ENCODE results near the gene ITPRIPL1. TPM values are rescaled to one million over a fixed set of nuclear protein-coding genes. Genes with fewer than 3 reads are reported as not detected.

The ITPRIPL1 gene
- total and polyA plus RNA-seq, 2 of the 8 experiments (the other 6 are each of a cell fraction or from before 2014, with no cell fraction given): 10.6 to 16.1 TPM

- peak; percentile 72; the same call in 1 of the 2 replicates for TF ChIP-seq CREB1 (IDR thresholded peaks at IDR 0.05)
- TF ChIP-seq MAX (IDR thresholded peaks at IDR 0.05): peak; percentile 67; the same call in 1 of the 2 replicates
- TF ChIP-seq CHD1 (IDR thresholded peaks at IDR 0.05; ENCODE audit: low read depth, low read length): no peak
- no peak for TF ChIP-seq RXRA (IDR thresholded peaks at IDR 0.05; ENCODE audit: insufficient read depth, low read depth, low read length)
- TF ChIP-seq SP4 (IDR thresholded peaks at IDR 0.05; ENCODE audit: low read length): no peak
- no peak for TF ChIP-seq BCL11A (IDR thresholded peaks at IDR 0.05; ENCODE audit: low read depth in 2 of 2, low read length in 2 of 2)
- TF ChIP-seq TEAD4 (IDR thresholded peaks at IDR 0.05; ENCODE audit: low read depth, low read length): 0 out of 2 replicates have a peak, but pooled peaks have one; percentile 3
- TF ChIP-seq KDM4A (IDR thresholded peaks at IDR 0.05; ENCODE audit: low read depth, low read length, severe bottlenecking): peak; percentile 86
- TF ChIP-seq CBX8 (IDR thresholded peaks at IDR 0.05; ENCODE audit: borderline replicate concordance, low read depth, low read length): no peak
- peak; percentile 83 for TF ChIP-seq TBP (IDR thresholded peaks at IDR 0.05; ENCODE audit: low read depth, low read length)
- no peak for TF ChIP-seq TCF12 (IDR thresholded peaks at IDR 0.05; ENCODE audit: low read depth, low read length)
- no peak for TF ChIP-seq NANOG (IDR thresholded peaks at IDR 0.05; ENCODE audit: insufficient read depth, low read depth, low read length, poor library complexity, severe bottlenecking)
- TF ChIP-seq, protein P1, sequence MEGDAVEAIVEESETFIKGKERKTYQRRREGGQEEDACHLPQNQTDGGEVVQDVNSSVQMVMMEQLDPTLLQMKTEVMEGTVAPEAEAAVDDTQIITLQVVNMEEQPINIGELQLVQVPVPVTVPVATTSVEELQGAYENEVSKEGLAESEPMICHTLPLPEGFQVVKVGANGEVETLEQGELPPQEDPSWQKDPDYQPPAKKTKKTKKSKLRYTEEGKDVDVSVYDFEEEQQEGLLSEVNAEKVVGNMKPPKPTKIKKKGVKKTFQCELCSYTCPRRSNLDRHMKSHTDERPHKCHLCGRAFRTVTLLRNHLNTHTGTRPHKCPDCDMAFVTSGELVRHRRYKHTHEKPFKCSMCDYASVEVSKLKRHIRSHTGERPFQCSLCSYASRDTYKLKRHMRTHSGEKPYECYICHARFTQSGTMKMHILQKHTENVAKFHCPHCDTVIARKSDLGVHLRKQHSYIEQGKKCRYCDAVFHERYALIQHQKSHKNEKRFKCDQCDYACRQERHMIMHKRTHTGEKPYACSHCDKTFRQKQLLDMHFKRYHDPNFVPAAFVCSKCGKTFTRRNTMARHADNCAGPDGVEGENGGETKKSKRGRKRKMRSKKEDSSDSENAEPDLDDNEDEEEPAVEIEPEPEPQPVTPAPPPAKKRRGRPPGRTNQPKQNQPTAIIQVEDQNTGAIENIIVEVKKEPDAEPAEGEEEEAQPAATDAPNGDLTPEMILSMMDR (IDR thresholded peaks at IDR 0.05; ENCODE audit: control extremely low read depth in 1 of 3, insufficient read depth in 1 of 3, low read depth in 1 of 3, low read length in 3 of 3): no peak
- peak; percentile 97 for TF ChIP-seq GABPA (IDR thresholded peaks at IDR 0.05; ENCODE audit: borderline replicate concordance, insufficient read depth, low read length)
- no peak for TF ChIP-seq JUN (IDR thresholded peaks at IDR 0.05; ENCODE audit: low read depth, low read length)
- no peak for TF ChIP-seq BRCA1 (IDR thresholded peaks at IDR 0.05; ENCODE audit: low read depth, low read length)
- 0 out of 4 replicates have a peak, but pooled peaks of 1 of the 2 experiments have one; percentile 6 for TF ChIP-seq RAD21 (IDR thresholded peaks at IDR 0.05 in 1 of 2, conservative IDR thresholded peaks at IDR 0.05 in 1 of 2; ENCODE audit: low read depth in 2 of 2, low read length in 2 of 2)
- TF ChIP-seq GTF2F1 (IDR thresholded peaks at IDR 0.05; ENCODE audit: borderline replicate concordance, low read depth, low read length): peak; percentile 78; the same call in 1 of the 2 replicates
- TF ChIP-seq KDM1A (IDR thresholded peaks at IDR 0.05; ENCODE audit: borderline replicate concordance, low read length): no peak; the same call in 1 of the 2 replicates
- peak; percentile 82 for TF ChIP-seq YY1 (IDR thresholded peaks at IDR 0.05; ENCODE audit: low read depth, low read length)
- peak; percentile 6; the same call in 1 of the 2 replicates for TF ChIP-seq SP1 (IDR thresholded peaks at IDR 0.05; ENCODE audit: low read depth, low read length)
These were observed 19.8 kb upstream of the ITPRIPL1 start, which contains the start of gene SNRNP200 (continued) for GRCh38 chr2:96305091-96305978.

Data from H1 (cell line).